Transverse colon (tissue), 4 donors: ENCODE results near the gene CLEC4E.

Experiments used
- CTCF ChIP-seq, 5 experiments: fragments of 200-600 bp in 3 of 5; fragments of 450-650 bp in 2 of 5; sonication (generic) in 3 of 5; IDR thresholded peaks; 1 replicate in 2 of 5; 2 replicates in 3 of 5; pipeline ENCODE4 v1.5.1; 2016 to 2017; ENCODE audit warnings: antibody characterized with exemption in 5 of 5, inconsistent platforms in 3 of 5, mild to moderate bottlenecking in 2 of 5, moderate library complexity in 1 of 5
- POLR2A ChIP-seq: fragments of 450-650 bp; IDR thresholded peaks from one replicate; pipeline ENCODE4 v1.6.1; 2016; ENCODE audit warnings: antibody characterized with exemption, mild to moderate bottlenecking, moderate library complexity
- POLR2AphosphoS5 ChIP-seq, 3 donors: sonication (generic); formaldehyde crosslinking; IDR thresholded peaks; one replicate each; pipeline ENCODE4 v1.6.1; 2016; ENCODE audit warnings: antibody characterized with exemption in 3 of 3

GRCh38 chr12:8547645-8548044 is 6.9 kb upstream of the CLEC4E start:
- TF ChIP-seq CTCF (IDR thresholded peaks at IDR 0.05): no peak
- TF ChIP-seq POLR2AphosphoS5 (IDR thresholded peaks at IDR 0.05): no peak
- no peak for TF ChIP-seq POLR2A
